K562 (cell line): ENCODE data around the gene PSMB7. TPM values are rescaled to one million over a fixed set of nuclear protein-coding genes. Genes with fewer than 3 reads are reported as not detected.

Experiments used
- ATAC-seq: fragments of 200-7000 bp; cut with Tn5 transposase; 3 replicates; pipeline ENCODE4 v1.9.1; 2020; ENCODE audit warnings: moderate library complexity
- BruUV-seq: library from RNA; stranded (reverse); fragments of 400-500 nt; replicated peaks from 2 replicates; lab custom pipeline; 2021; lab: Mats Ljungman, UMichigan
- CTCF ChIA-PET: fragments of 300-600 bp; formaldehyde crosslinking; extraction: SDS; loops from one replicate; lab custom pipeline; 2021; ENCODE audit warnings: low intra/inter-chr PET ratio; lab: Yijun Ruan, JAX
- POLR2A ChIA-PET: fragments of 300-600, 350-650 bp; sonication (Branson Sonifier 250); formaldehyde crosslinking; extraction: SDS; loops from one replicate; lab custom pipeline; 2021; ENCODE audit warnings: antibody characterized with exemption, inconsistent platforms; lab: Yijun Ruan, JAX
- DNase-seq, 4 experiments: peaks; one replicate each; pipeline versions ENCODE4 v3.0.0 to v3.0.0-alpha.2; 2011 to 2018; ENCODE audit warnings: low spot score in 3 of 4, mixed read lengths in 3 of 4; ENCODE audit errors: extremely low read depth in 1 of 4
- FAIRE-seq: peaks from 2 replicates; lab custom pipeline; 2011; peaks lifted over from hg19 to GRCh38; lab: Jason Lieb, UNC
- H2AFZ ChIP-seq: 2 replicates; pipeline ENCODE4 v1.6.0; 2011; ENCODE audit warnings: low read depth, low read length, control low read depth, inconsistent platforms
- H3K27ac ChIP-seq: fragments of 200-600 bp; 3 replicates; pipeline ENCODE4 v1.8.0; 2011; ENCODE audit warnings: low read depth, mild to moderate bottlenecking, control low read depth, inconsistent platforms, low read length, moderate library complexity, mixed read lengths; ENCODE audit errors: extremely low read depth
- H3K27me3 ChIP-seq, 2 experiments: fragments of 300-600 bp in 1 of 2; 2 replicates in 1 of 2; 3 replicates in 1 of 2; pipeline versions ENCODE4 v1.6.0 to v1.8.0; 2011; ENCODE audit warnings: inconsistent platforms in 2 of 2, low read length in 2 of 2, mild to moderate bottlenecking in 1 of 2, mixed read lengths in 1 of 2, moderate library complexity in 1 of 2; ENCODE audit not compliant: control insufficient read depth in 2 of 2, insufficient read depth in 2 of 2
- H3K36me3 ChIP-seq: fragments of 300-600 bp; 3 replicates; pipeline ENCODE4 v1.8.0; 2011; ENCODE audit warnings: mild to moderate bottlenecking, low read length, inconsistent platforms; ENCODE audit not compliant: control insufficient read depth, insufficient read depth
- H3K4me1 ChIP-seq, 2 experiments: fragments of 200-600 bp in 1 of 2; replicated peaks in 1 of 2; 2 replicates in 1 of 2; 3 replicates in 1 of 2; pipeline versions ENCODE4 v1.5.1 to v1.8.0; 2011; ENCODE audit warnings: inconsistent platforms in 2 of 2, low read length in 2 of 2, mild to moderate bottlenecking in 1 of 2, mixed read lengths in 1 of 2, moderate library complexity in 1 of 2; ENCODE audit not compliant: control insufficient read depth in 2 of 2, insufficient read depth in 2 of 2
- H3K4me2 ChIP-seq: 2 replicates; pipeline ENCODE4 v1.6.1; 2011; ENCODE audit warnings: low read length, control low read depth, inconsistent platforms, mixed read lengths; ENCODE audit not compliant: insufficient read depth
- H3K4me3 ChIP-seq: fragments of 200-600 bp; sonication (generic), shearing (Covaris generic); 2 replicates; pipeline ENCODE4 v1.5.1; 2016; ENCODE audit warnings: control low read depth, inconsistent platforms
- H3K79me2 ChIP-seq: fragments of 200-600 bp; 3 replicates; pipeline ENCODE4 v1.8.0; 2011; ENCODE audit warnings: low read length, inconsistent platforms; ENCODE audit not compliant: control insufficient read depth, insufficient read depth
- H3K9ac ChIP-seq, 2 experiments: 2 replicates each; pipeline versions ENCODE4 v1.6.0 to v1.6.1; 2011; ENCODE audit warnings: low read depth in 2 of 2, low read length in 2 of 2, control low read depth in 1 of 2, inconsistent platforms in 1 of 2, mild to moderate bottlenecking in 1 of 2, mixed read lengths in 1 of 2; ENCODE audit not compliant: insufficient read depth in 1 of 2
- H3K9me1 ChIP-seq: one replicate; pipeline ENCODE4 v1.6.0; 2011; ENCODE audit warnings: inconsistent platforms, mild to moderate bottlenecking, low read length, moderate library complexity; ENCODE audit not compliant: control insufficient read depth, insufficient read depth
- H3K9me3 ChIP-seq: replicated peaks from 2 replicates; pipeline ENCODE4 v1.5.1; 2011; ENCODE audit warnings: low read depth, low read length, inconsistent platforms; ENCODE audit not compliant: control insufficient read depth, insufficient read depth
- H4K20me1 ChIP-seq: replicated peaks from 2 replicates; pipeline ENCODE4 v1.6.1; 2011; ENCODE audit warnings: low read length, inconsistent platforms, mixed read lengths; ENCODE audit not compliant: control insufficient read depth, insufficient read depth
- ATF2 ChIP-seq: sonication (generic); formaldehyde crosslinking; IDR thresholded peaks from 2 replicates; pipeline ENCODE4 v1.8.1; 2022; ENCODE audit warnings: missing genetic modification reagents
- ATF6 ChIP-seq: sonication (generic); formaldehyde crosslinking; IDR thresholded peaks from 2 replicates; pipeline ENCODE4 v1.4.0; 2020; ENCODE audit warnings: mild to moderate bottlenecking, missing genetic modification reagents
- E2F1 ChIP-seq: sonication (generic); formaldehyde crosslinking; IDR thresholded peaks from 2 replicates; pipeline ENCODE4 v1.8.1; 2023; ENCODE audit warnings: mild to moderate bottlenecking, missing genetic modification reagents, moderate library complexity
- GABPB1 ChIP-seq: sonication (generic); formaldehyde crosslinking; IDR thresholded peaks from 2 replicates; pipeline ENCODE4 v1.8.0; 2022; ENCODE audit warnings: mild to moderate bottlenecking, missing genetic modification reagents
- NFIC ChIP-seq: fragments of 450-650 bp; IDR thresholded peaks from 2 replicates; pipeline ENCODE4 v1.6.1; 2017; ENCODE audit warnings: mild to moderate bottlenecking, inconsistent platforms
- POLR3G ChIP-seq: IDR thresholded peaks from 2 replicates; pipeline ENCODE4 v1.6.1; 2011; ENCODE audit not compliant: insufficient read length, insufficient replicate concordance; ENCODE audit errors: extremely low read depth
- SAFB ChIP-seq: fragments of 200-400 bp; formaldehyde crosslinking; IDR thresholded peaks from 2 replicates; pipeline ENCODE4 v1.6.1; 2017; ENCODE audit warnings: low read depth, low read length, borderline replicate concordance
- STAG1 ChIP-seq: sonication (generic); formaldehyde crosslinking; IDR thresholded peaks from 2 replicates; pipeline ENCODE4 v1.5.0; 2020; ENCODE audit warnings: missing genetic modification reagents, borderline replicate concordance
- TBL1XR1 ChIP-seq, 2 experiments: IDR thresholded peaks; 2 replicates each; pipeline ENCODE4 v1.6.1; 2012; ENCODE audit warnings: improper control_type of control experiment in 2 of 2, low read length in 2 of 2, mild to moderate bottlenecking in 1 of 2
- VEZF1 ChIP-seq: fragments of 200-800 bp; sonication (Bioruptor generic); IDR thresholded peaks from 2 replicates; pipeline ENCODE4 v1.6.1; 2017; ENCODE audit warnings: missing genetic modification characterization, missing compliant biosample characterization
- ZBTB26 ChIP-seq: fragments of 450-650 bp; formaldehyde crosslinking; IDR thresholded peaks from 2 replicates; pipeline ENCODE4 v1.4.0; 2022; ENCODE audit warnings: missing genetic modification characterization
- ZNF253 ChIP-seq: fragments of 250-450 bp; sonication (Bioruptor Pico); conservative IDR thresholded peaks from 2 replicates; pipeline ENCODE4 v1.6.1; 2021; ENCODE audit warnings: mild to moderate bottlenecking
- ZNF668 ChIP-seq: fragments of 250-450 bp; sonication (Bioruptor Pico); IDR thresholded peaks from 2 replicates; pipeline ENCODE4 v1.8.0; 2022; ENCODE audit warnings: mild to moderate bottlenecking, inconsistent platforms
- WGBS: fragments of 100-300 bp; shearing (Covaris generic); methylation state at CpG from one replicate; pipeline ENCODE4 v1.1.6; 2016; ENCODE audit warnings: low coverage, mixed read lengths; ENCODE audit not compliant: insufficient coverage; ENCODE audit errors: missing lambda C conversion rate; 5-methylcytosine and 5-hydroxymethylcytosine counted together
- in situ Hi-C: fragments of 300-500 bp; cut with MboI; formaldehyde crosslinking; loops from 4 replicates; pipeline ENCODE4 v1.15.0; 2018; ENCODE audit warnings: inconsistent platforms, mixed read lengths
- intact Hi-C: fragments of 100-400 bp; cut with micrococcal nuclease; formaldehyde crosslinking; loops from 2 replicates; pipeline ENCODE4 v1.14.2; 2022
- polyA plus RNA-seq, 8 experiments: library from polyadenylated mRNA; depleted of rRNA in 4 of 8; stranded (reverse) in 5 of 8; unstranded in 3 of 8; fragments of >200 nt; fragmentation: Nextera tagmentation in 2 of 8; fragmentation: Illumina TruSeq in 1 of 8; extraction: Ambion mirVana in 2 of 8; extraction: Trizol in 1 of 8; gene quantifications; 2 replicates each; pipeline versions ENCODE4 v1.2.1 to v1.2.3, GENCODE V29; 2011 to 2014; ENCODE audit warnings: inconsistent platforms in 1 of 8, missing spikeins in 1 of 8
- total RNA-seq, 7 experiments: library from RNA; depleted of rRNA in 6 of 7; stranded (reverse); fragments of >200 nt in 6 of 7; fragmentation: Illumina TruSeq in 2 of 7; extraction: Trizol in 2 of 7; gene quantifications; 2 replicates each; pipeline versions ENCODE4 v1.2.1 to v1.2.3, GENCODE V29; 2011 to 2021; ENCODE audit warnings: low replicate concordance in 1 of 7

PSMB7 gene
- total and polyA plus RNA-seq, 9 of the 15 experiments (the other 6 are each of a cell fraction or from before 2014, with no cell fraction given), result 321 to 978 (median 407) TPM

- DNase-seq, result no peak
- POLR2A ChIA-PET, result interaction anchor here (0.6 kb wide), 1 partner anchor 413 kb away, joined by 3 read pairs; no protein-coding TSS in a partner anchor
- no peaks in the 10 kb centered on the region for H3K79me2 ChIP-seq
- H3K4me1 ChIP-seq, result peaks cover 8 to 25% of the 10 kb centered on the region in 2 experiments
- TF ChIP-seq ZBTB26 (CRISPR knock-in tag), result no peak
- no peak for TF ChIP-seq NFIC
- TF ChIP-seq VEZF1 (CRISPR knock-in tag), result no peak
- no peak for TF ChIP-seq ZNF668 (CRISPR knock-in tag)
- TF ChIP-seq POLR3G, result no peak
- no peak for TF ChIP-seq TBL1XR1 (IDR thresholded peaks at IDR 0.05; ENCODE audit: low read length in 2 of 2)
- TF ChIP-seq ATF6 (CRISPR knock-in tag), result no peak
- no peak for TF ChIP-seq SAFB
- no peak for TF ChIP-seq GABPB1
- no peak for TF ChIP-seq ZNF253
- no peak for TF ChIP-seq E2F1
- TF ChIP-seq ATF2, result no peak
- no peak for TF ChIP-seq STAG1 (CRISPR knock-in tag)
- TF ChIP-seq, all 486 proteins: peak for 0
- in situ Hi-C loops (no loop called here), intact Hi-C loops (no loop called here)
- no peak overlapping the region for H3K4me3 ChIP-seq
- WGBS, result 34% methylated on average over 4 of the region's 7 CpGs
- H4K20me1 ChIP-seq, result peaks cover 17% of the 10 kb centered on the region
- H3K36me3 ChIP-seq, result no peaks in the 10 kb centered on the region
- CTCF ChIA-PET, result no interaction called here
- FAIRE-seq (no peak), ATAC-seq (no peak)
- no peaks in the 10 kb centered on the region for H3K9me3 ChIP-seq
- H3K9me1 ChIP-seq, result no peaks in the 10 kb centered on the region
- no peak overlapping the region for H3K27ac ChIP-seq
- no peak overlapping the region for H2AFZ ChIP-seq
- no peak overlapping the region; a peak in 1 of 4 replicates for H3K9ac ChIP-seq
- no TSS peak for BruUV-seq
- H3K4me2 ChIP-seq, result no peak overlapping the region
- peaks cover 5 to 16% of the 10 kb centered on the region in 2 experiments; a peak in 3 of 5 replicates for H3K27me3 ChIP-seq
These were observed 32.8 kb upstream of the PSMB7 start for GRCh38 chr9:124448019-124448418.
